Bronchial epithelial cell (primary cell): ENCODE data around the gene NDUFS6. TPM values are rescaled to one million over a fixed set of nuclear protein-coding genes. Genes with fewer than 3 reads are reported as not detected.

Experiments used
- DNase-seq: peaks from one replicate; pipeline ENCODE4 v3.0.0-alpha.2; 2010; ENCODE audit warnings: low read depth
- FAIRE-seq: peaks from 2 replicates; lab custom pipeline; 2011; peaks lifted over from hg19 to GRCh38; lab: Jason Lieb, UNC
- H3K27me3 ChIP-seq: 2 replicates; pipeline ENCODE4 v1.5.1; 2011; ENCODE audit warnings: low read length; ENCODE audit not compliant: control insufficient read depth, insufficient read depth
- H3K36me3 ChIP-seq: 2 replicates; pipeline ENCODE4 v1.5.1; 2011; ENCODE audit warnings: low read length; ENCODE audit not compliant: control insufficient read depth, insufficient read depth
- H3K4me3 ChIP-seq: 2 replicates; pipeline ENCODE4 v1.5.1; 2011; ENCODE audit warnings: mild to moderate bottlenecking, low read depth, low read length, control low read depth
- total RNA-seq: library from RNA; depleted of rRNA; stranded (reverse); fragments of >200 nt; gene quantifications from 2 replicates; pipeline ENCODE4 v1.2.1, GENCODE V29; 2014
- TF ChIP-seq, protein P1 (sequence below): IDR thresholded peaks from 2 replicates; pipeline ENCODE4 v1.5.1; 2011; ENCODE audit warnings: mild to moderate bottlenecking, moderate library complexity, low read length, control low read depth, inconsistent platforms; ENCODE audit not compliant: insufficient read depth, severe bottlenecking

The NDUFS6 gene
- total RNA-seq, 1 donor from 2014 or later = 21.1 TPM

DNA sequence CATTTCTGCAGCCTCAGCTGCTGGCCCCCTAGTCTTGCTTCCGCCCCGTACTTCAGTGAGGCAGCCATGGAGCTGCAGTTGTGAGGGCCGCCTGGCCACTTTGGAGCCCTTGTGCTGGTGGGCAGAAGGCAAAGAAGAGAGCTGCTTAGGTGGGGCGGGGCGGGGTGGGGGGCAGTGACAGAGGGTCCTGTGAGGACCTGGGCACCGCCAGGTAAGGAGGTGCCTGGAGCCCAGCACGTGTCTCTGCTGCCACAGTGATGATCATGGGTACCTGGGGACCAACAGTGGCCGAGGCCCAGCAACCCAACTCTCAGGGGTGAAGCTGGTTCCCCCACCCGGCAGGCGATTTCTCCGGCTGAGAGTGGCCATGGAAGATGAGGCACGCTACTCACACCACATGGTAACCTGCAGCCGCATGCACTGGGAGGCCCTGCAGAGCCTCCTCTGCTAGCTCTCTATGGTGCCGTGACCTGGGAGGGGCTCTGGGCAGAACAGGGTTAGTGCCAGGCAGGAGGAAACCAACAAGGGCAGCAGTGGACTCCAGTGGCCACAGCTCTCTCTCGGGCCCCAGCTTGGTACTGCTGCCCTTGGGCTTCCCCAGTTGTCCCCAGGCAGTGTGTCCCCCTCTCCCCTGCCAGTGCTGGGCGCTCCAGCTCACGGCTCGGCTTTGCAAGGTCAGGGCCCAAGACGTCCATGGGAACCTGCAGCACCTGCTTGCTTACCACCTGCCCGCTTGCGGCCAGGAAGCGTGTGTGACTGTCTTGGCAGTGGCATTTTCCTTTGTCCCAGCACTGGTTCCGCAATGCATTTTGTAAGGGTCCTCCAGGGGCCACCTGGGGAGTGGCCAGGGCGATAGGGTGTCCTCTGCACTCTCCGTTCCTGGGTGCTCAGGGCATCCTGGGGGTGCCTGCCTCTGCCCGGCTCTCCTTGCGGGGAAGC is 24.0 kb downstream of the NDUFS6 start:
- Histone ChIP-seq H3K27me3 (no peaks in the 10 kb centered on the region), H3K36me3 (peaks cover 9% of the 10 kb centered on the region), H3K4me3 (no peak overlapping the region)
- no peak for FAIRE-seq
- no peak for DNase-seq
- TF ChIP-seq, protein P1, sequence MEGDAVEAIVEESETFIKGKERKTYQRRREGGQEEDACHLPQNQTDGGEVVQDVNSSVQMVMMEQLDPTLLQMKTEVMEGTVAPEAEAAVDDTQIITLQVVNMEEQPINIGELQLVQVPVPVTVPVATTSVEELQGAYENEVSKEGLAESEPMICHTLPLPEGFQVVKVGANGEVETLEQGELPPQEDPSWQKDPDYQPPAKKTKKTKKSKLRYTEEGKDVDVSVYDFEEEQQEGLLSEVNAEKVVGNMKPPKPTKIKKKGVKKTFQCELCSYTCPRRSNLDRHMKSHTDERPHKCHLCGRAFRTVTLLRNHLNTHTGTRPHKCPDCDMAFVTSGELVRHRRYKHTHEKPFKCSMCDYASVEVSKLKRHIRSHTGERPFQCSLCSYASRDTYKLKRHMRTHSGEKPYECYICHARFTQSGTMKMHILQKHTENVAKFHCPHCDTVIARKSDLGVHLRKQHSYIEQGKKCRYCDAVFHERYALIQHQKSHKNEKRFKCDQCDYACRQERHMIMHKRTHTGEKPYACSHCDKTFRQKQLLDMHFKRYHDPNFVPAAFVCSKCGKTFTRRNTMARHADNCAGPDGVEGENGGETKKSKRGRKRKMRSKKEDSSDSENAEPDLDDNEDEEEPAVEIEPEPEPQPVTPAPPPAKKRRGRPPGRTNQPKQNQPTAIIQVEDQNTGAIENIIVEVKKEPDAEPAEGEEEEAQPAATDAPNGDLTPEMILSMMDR = no peak

- Histone ChIP-seq H3K27me3 (no peaks in the 10 kb centered on the region), H3K4me3 (no peak overlapping the region), H3K36me3 (peaks cover 3% of the 10 kb centered on the region)
- DNase-seq (no peak), FAIRE-seq (no peak)
- TF ChIP-seq, protein P1 = no peak
These were observed 25.2 kb downstream of the NDUFS6 start for GRCh38 chr5:1826235-1826980.

- Histone ChIP-seq H3K4me3 (no peak overlapping the region), H3K36me3 (peaks cover 3% of the 10 kb centered on the region), H3K27me3 (no peaks in the 10 kb centered on the region)
- no peak for FAIRE-seq
- TF ChIP-seq, protein P1 = no peak
- DNase-seq = no peak
These were observed 26.0 kb downstream of the NDUFS6 start for GRCh38 chr5:1827025-1827885.

DNA sequence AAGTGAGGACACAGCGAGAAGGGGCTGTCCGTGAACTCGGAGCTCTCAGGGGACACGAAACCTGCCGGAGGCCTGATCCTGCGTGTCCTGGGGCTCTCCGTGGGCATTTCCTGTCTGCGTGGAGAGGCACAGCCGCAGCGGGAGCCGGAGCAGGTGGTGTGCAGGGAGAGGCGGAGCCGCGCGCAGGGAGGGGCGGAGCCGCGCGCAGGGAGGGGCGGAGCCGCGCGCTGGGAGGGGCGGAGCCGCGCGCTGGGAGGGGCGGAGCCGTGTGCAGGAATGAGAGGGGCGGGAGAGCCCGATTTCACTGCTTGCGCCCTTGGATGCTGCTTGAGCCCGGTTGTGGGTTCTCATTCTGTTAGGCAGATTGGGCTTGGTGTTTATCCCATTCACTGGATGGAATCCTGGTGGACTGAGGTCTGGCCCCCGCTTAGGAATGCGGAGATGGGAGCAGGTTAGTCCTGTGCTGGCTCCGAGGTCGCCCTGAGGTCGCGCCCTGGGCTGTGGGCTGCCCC is 26.7 kb downstream of the NDUFS6 start:
- Histone ChIP-seq H3K27me3 (peaks cover 2% of the 10 kb centered on the region), H3K4me3 (no peak overlapping the region), H3K36me3 (peaks cover 3% of the 10 kb centered on the region)
- FAIRE-seq = no peak
- DNase-seq = no peak
- TF ChIP-seq, protein P1 = no peak

DNA sequence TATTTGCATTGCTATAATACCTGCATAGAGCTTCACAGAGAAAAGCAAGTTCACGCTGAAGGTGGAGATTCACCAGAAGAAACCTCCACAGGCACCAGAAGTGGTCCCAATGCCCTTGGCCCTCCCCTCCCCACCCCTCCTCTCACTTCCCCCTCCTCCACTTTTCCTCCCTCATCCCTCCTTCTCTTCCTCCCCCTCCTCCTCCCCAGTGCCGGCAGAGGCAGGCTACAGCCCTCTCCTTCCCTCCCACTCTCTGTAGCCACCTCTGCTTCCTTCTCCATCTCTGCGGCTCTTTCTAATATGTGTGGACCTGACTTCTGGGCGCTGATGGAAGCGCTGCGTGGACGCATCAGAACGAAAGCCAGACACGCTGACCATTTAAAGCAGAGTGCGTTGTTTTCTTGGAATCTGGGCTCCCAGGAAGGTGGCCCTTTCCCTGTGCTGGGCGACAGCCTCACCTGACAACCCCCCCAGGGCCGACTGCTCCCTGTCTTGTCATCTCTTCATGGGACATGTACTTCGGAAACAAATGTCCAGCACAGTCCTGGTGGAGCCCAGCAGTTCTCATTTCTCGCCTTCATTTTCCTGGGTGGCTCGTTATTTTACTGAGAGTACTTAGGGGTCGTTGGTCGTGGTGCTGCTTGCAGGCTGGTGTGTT is 29.5 kb downstream of the NDUFS6 start:
- FAIRE-seq = no peak
- Histone ChIP-seq H3K4me3 (no peak overlapping the region), H3K36me3 (no peaks in the 10 kb centered on the region), H3K27me3 (peaks cover 3% of the 10 kb centered on the region)
- no peak for DNase-seq
- TF ChIP-seq, protein P1 = no peak
